LHCN-M2 (cell line): ENCODE measurements around the gene IER5L. TPM values are rescaled to one million over a fixed set of nuclear protein-coding genes. Genes with fewer than 3 reads are reported as not detected.
A peak's percentile ranks its signal among the peaks of the same experiment; 100 is the strongest.

Experiments
- DNase-seq: peaks from one replicate; pipeline ENCODE4 v3.0.0-alpha.2; 2012; ENCODE audit warnings: low read depth
- total RNA-seq: library from RNA; depleted of rRNA; stranded (reverse); fragments of >200 nt; gene quantifications from 2 replicates; pipeline ENCODE4 v1.2.3, GENCODE V29; 2014

IER5L gene
- total RNA-seq, 1 experiment from 2014 or later: 10.7 TPM

- no peak for DNase-seq
Observed at GRCh38 chr9:129162497-129163197, 15.4 kb downstream of the IER5L start.

- no peak for DNase-seq
Observed at GRCh38 chr9:129161534-129161837, 16.6 kb downstream of the IER5L start.

- DNase-seq: peak; percentile 41
Observed at GRCh38 chr9:129160712-129161533, 17.1 kb downstream of the IER5L start.

GRCh38 chr9:129156163-129156562 is 21.9 kb downstream of the IER5L start:
- no peak for DNase-seq

GRCh38 chr9:129154866-129155477 is 23.1 kb downstream of the IER5L start:
- no peak for DNase-seq

DNA sequence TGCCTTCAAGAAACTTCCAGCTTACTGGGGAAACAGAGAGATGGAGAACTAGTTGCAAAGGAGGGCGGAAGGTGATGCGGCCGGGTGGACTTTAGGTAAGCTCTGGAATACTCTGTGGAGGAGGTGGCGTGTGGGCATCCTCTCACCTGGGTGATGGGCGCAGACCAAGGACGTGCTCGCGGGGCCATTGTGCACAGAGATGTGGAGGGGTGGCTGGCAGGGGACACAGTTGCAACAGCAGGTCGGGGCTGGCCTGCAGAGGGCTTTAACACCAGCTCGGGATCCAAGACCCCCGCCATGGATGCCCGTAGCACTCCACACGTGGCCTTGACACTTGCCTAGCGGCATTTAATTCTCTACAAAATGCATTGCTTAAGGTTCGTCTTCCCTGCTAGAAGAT is 26.6 kb downstream of the IER5L start:
- DNase-seq: no peak

GRCh38 chr9:129150672-129151211 is 27.3 kb downstream of the IER5L start:
- no peak for DNase-seq

GRCh38 chr9:129150122-129150521 is 27.9 kb downstream of the IER5L start:
- DNase-seq: no peak

DNA sequence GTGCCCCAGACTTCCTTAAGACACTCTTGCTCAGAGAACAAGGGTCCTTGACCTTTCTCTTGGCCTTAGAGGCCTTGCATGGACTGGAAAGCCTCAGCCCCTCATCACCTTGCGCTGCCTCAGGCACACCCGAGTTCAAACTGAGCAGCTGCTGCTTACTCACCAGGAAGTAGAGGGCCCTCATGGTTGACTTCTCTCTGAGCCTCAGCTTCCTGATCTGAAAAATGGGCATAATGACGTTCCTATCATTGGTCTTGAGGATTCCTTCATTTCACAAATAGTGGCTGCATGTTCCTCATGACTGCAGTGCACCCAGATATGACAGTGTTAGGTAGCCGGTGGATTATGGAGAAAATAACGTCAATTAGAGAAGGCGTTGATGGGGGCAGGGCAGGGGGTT is 28.6 kb downstream of the IER5L start:
- no peak for DNase-seq

DNA sequence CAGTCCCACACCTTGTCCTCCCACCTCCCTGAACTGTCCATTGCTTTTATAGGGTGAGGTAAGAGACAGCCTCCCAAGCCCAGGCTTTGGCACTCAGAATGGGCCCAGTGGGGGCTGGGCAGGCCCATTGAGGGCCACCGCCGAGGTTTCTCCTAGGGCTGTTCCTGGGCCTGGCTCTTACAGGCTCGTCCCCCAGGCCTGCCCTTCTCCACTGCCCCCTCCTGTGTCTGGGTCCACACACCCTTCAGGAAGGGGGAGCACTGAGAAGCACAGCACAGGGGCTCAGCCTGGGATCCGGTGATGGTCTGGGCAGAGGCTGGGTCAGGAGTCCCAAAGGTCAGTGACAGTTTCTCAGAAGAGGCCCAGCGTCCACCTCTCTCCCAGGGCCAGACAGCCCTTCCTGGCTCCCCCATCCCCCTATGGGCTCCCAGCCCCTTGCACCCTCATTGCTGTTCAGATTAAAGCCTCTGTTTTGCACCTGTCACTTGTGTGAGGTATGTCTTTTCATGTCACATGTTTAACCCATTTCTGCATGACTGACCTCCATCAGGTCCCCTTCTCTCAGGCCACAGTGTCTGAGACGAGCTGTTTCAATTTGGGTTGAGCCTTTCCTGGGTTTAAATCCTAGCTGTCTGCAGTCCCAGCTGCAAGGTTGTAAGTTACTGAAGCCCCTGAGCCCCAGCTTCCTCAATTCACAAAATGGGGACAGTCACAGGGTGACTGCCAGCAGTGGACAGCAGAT is 29.4 kb downstream of the IER5L start:
- no peak for DNase-seq

DNA sequence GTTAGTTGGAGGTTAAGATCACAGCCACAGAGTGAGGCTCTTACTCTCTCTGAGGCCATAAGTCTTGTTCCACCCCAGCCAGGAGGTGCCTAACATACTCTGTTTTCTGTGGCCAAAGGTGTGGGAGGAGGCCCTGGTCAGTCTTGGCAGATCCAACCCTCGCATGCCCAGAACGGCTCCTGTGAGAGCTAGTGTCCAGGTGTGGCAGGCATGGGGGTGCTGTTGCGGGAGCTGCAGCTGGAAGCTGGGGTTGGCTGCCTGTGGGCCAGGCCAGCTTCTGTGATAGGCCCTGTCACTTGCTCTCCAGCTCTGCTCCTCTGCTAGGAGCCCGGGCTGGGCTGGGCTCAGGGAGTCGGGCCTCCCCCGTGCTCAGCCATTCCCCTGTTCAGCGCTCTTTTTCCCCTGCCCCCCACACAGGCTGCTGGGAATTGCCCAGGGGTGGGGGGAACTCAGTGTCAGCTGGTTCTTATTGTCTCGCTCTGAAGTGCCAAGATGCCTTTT is 31.6 kb downstream of the IER5L start:
- DNase-seq: no peak

DNA sequence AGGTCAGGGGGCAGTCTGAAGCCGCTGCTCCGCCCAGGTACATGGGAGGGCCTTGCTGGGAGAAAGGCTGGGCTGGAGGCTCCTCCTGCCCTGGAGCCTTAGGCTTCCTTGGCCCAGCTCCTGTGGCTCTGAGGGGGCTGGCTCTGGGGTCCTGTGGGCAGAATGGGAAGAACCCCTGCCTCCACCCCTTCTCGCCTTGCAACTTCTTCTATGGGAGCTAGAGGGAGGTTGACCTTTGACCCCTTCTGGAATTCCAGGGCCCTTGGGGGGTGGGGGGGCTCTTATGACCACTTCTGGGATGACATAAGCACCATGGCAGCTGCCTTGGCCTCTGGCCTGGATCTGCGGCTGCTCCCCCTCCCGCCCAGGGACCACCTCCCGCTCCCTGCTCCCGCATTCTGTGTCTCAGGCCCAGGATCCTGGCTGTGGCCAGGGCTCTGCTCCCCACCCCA is 32.2 kb downstream of the IER5L start:
- DNase-seq: peak; percentile 88

DNA sequence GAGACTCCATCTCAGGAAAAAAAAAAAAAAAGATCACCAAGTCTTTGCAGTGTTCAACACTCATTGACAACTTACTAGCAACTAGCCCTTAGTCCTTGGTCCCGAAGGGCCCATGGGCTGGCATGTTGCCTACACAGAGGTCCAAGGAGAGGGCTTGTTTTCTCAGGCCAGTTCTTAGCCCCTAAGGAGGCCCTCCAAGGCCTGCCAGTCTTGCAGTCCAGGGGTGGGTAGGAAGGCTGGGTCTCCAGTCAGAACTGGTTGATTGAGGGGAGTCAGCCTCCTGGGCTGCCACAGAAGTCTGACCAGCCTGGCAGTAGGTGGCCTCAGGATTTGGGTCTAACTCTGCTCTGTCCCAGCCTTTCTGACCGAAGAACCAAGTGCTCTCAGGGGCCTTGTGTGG is 32.7 kb downstream of the IER5L start:
- DNase-seq: no peak

DNA sequence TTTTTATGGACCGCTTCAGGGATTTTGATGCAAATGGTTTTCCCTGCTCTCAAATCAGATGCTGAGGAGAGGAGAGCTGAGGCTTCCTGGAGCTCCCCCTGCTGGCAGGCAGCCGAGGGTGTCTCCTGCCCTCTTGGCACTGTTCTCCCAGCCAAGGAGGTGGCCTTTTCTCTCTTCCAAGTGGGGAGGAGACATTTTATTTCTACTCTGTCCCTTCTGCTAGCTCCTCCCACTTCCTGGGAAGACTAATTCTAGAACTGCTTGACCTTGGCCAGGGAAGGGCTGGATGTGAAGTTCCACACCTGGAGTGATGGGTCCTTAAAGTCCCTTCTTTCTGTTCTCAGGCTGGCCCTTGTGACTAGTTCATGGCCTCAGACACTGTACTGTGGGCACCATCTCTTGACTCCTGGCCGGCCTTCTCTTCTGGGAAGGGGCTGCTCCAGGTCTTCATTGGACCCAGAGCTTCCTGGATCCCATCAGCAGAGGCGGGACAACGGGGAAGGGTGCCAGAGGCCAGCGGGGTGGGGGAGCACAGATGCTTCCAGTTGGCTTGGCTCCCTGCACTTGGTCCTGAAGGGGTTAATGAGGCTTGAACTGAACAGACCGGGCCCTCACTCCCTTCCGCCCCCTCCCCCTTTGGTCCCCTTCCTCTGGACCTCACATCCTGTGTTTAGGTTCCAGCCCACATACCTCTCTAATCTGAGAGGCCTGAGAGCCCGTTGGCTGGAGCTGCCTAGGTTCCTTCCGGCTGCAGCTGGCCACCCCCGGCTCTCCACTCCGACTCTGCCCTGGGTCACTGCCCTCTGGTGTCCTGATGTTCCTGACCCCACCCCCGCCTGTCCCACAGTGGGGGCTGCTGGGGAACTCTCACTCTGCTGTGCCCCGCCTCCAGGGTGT is 34.8 kb downstream of the IER5L start:
- DNase-seq: peak; percentile 87

GRCh38 chr9:129142138-129142935 is 35.7 kb downstream of the IER5L start:
- DNase-seq: no peak

GRCh38 chr9:129141066-129142041 is 36.7 kb downstream of the IER5L start:
- peak; percentile 91 for DNase-seq

GRCh38 chr9:129140397-129141065 is 37.5 kb downstream of the IER5L start:
- DNase-seq: peak; percentile 55

DNA sequence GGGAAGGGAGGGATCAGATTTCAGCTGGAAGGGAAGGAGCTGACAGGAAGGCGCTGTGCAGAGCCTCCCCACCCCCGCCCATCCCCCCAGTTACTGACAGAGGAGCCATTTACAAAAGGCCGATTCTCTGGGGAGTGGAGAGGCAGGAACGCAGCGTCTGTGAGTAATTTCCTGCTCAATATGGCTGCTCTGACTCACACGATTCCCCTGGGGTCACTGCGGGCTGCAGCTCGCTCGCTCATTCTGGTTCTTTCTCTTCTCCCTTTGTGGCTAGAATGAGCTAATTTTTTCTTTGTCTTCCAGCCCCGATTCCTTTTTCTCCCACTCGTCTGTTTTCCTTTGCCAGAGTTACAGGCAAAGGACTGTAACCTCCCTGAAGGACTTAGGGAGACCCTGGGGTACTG is 38.1 kb downstream of the IER5L start:
- peak; percentile 100 for DNase-seq
